ENCODE results near the gene COL6A1.

DNA sequence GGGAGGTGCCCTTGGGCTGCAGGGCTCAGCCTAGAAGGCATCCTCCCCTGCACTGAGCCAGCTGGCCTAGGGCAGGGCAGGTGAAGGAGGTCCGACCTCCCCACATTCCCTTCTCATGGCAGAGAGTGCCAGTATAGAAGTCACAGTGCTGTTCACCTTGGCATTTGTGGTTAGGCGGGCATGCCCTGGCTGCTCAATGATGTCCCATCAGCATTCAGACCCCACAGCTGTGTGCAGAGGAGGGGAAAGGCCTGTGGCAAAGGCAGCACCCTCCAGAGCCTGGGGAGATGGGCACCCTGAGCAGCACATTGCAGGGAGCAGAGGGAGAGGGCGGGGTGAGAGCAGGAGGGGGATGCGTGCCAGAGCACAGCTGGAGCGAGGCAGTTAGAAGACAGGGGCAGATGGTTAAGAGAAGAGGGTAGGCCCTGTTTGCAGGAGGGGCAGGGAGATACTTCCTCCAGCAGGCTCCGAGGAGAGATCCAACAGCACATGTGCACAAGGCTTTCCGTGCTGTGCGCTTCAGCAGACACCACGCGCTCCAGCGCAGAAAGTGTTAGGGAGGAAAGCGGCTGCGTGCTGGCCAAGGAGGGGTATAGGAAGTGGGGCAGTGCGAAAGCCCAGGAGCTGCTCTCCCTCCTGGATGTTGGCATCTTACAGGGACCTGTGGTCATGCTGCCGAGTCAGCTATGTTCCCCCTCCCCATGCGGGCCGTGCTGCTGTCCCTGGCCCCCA lies 43.7 kb upstream of the COL6A1 start:
- TF ChIP-seq, protein P1, sequence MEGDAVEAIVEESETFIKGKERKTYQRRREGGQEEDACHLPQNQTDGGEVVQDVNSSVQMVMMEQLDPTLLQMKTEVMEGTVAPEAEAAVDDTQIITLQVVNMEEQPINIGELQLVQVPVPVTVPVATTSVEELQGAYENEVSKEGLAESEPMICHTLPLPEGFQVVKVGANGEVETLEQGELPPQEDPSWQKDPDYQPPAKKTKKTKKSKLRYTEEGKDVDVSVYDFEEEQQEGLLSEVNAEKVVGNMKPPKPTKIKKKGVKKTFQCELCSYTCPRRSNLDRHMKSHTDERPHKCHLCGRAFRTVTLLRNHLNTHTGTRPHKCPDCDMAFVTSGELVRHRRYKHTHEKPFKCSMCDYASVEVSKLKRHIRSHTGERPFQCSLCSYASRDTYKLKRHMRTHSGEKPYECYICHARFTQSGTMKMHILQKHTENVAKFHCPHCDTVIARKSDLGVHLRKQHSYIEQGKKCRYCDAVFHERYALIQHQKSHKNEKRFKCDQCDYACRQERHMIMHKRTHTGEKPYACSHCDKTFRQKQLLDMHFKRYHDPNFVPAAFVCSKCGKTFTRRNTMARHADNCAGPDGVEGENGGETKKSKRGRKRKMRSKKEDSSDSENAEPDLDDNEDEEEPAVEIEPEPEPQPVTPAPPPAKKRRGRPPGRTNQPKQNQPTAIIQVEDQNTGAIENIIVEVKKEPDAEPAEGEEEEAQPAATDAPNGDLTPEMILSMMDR (IDR thresholded peaks at IDR 0.05) = no peak
- no peak for TF ChIP-seq POLR2A (IDR thresholded peaks at IDR 0.05)
